Gastrocnemius medialis (tissue), 4 donors: ENCODE results near the gene UNC93B1.

Source experiments
- CTCF ChIP-seq, 5 experiments: fragments of 450-650 bp in 3 of 5; fragments of 200-600 bp in 2 of 5; sonication (generic) in 2 of 5; IDR thresholded peaks in 4 of 5; conservative IDR thresholded peaks in 1 of 5; 1 replicate in 4 of 5; 2 replicates in 1 of 5; pipeline ENCODE4 v1.5.1; 2016 to 2019; ENCODE audit warnings: antibody characterized with exemption in 5 of 5, mild to moderate bottlenecking in 3 of 5, moderate library complexity in 3 of 5
- POLR2A ChIP-seq, 2 donors: fragments of 450-650 bp; IDR thresholded peaks; one replicate each; pipeline ENCODE4 v1.6.1; 2017; ENCODE audit warnings: antibody characterized with exemption in 2 of 2, mild to moderate bottlenecking in 2 of 2, moderate library complexity in 2 of 2

GRCh38 chr11:68038718-68039525, 35.0 kb upstream of the UNC93B1 start, which contains the start of gene TCIRG1:
- TF ChIP-seq POLR2A (IDR thresholded peaks at IDR 0.05) = peak; percentile 88 to 93
- TF ChIP-seq CTCF (IDR thresholded peaks at IDR 0.05 in 4 of 5, conservative IDR thresholded peaks at IDR 0.05 in 1 of 5) = peak in 3 of 5 experiments; percentile 4 to 36 (median 23)
